H9 (cell line): ENCODE measurements around the gene TECPR2. TPM values are rescaled to one million over a fixed set of nuclear protein-coding genes. Genes with fewer than 3 reads are reported as not detected.
A peak's percentile ranks its signal among the peaks of the same experiment; 100 is the strongest.

Source experiments
- DNase-seq: peaks from one replicate; pipeline ENCODE4 v3.0.0-alpha.2; 2017
- H2AFZ ChIP-seq: one replicate; pipeline ENCODE4 v1.6.1; 2013; ENCODE audit warnings: mild to moderate bottlenecking, low read length, control low read depth, moderate library complexity
- H2AK5ac ChIP-seq: 2 replicates; pipeline ENCODE4 v1.6.1; 2013; ENCODE audit warnings: low read length, control low read depth, mixed read lengths; ENCODE audit not compliant: insufficient read length
- H2BK120ac ChIP-seq: one replicate; pipeline ENCODE4 v1.6.1; 2013; ENCODE audit warnings: low read depth, mild to moderate bottlenecking, low read length, control low read depth, inconsistent platforms; ENCODE audit not compliant: poor library complexity, severe bottlenecking
- H2BK12ac ChIP-seq: 2 replicates; pipeline ENCODE4 v1.6.1; 2013; ENCODE audit warnings: low read length, control low read depth, mixed read lengths, low read depth; ENCODE audit not compliant: insufficient read length
- H2BK15ac ChIP-seq: 2 replicates; pipeline ENCODE4 v1.6.1; 2013; ENCODE audit warnings: low read depth, low read length, control low read depth
- H2BK20ac ChIP-seq: one replicate; pipeline ENCODE4 v1.6.1; 2013; ENCODE audit warnings: low read depth, mild to moderate bottlenecking, low read length, control low read depth, inconsistent platforms; ENCODE audit not compliant: poor library complexity, severe bottlenecking
- H2BK5ac ChIP-seq: 2 replicates; pipeline ENCODE4 v1.6.1; 2013; ENCODE audit warnings: low read length, control low read depth, mixed read lengths; ENCODE audit not compliant: insufficient read length
- H3K14ac ChIP-seq: 2 replicates; pipeline ENCODE4 v1.6.1; 2013; ENCODE audit warnings: low read length, control low read depth; ENCODE audit not compliant: insufficient read depth
- H3K18ac ChIP-seq: 2 replicates; pipeline ENCODE4 v1.6.1; 2013; ENCODE audit warnings: low read depth, mild to moderate bottlenecking, mixed read lengths, low read length, control low read depth; ENCODE audit not compliant: insufficient read length
- H3K23ac ChIP-seq: 2 replicates; pipeline ENCODE4 v1.6.1; 2013; ENCODE audit warnings: low read length, control low read depth, mixed read lengths, low read depth; ENCODE audit not compliant: insufficient read length
- H3K23me2 ChIP-seq: 2 replicates; pipeline ENCODE4 v1.6.1; 2013; ENCODE audit warnings: low read depth, mild to moderate bottlenecking, mixed read lengths, low read length, control low read depth; ENCODE audit not compliant: insufficient read length, poor library complexity, severe bottlenecking
- H3K27ac ChIP-seq: 2 replicates; pipeline ENCODE4 v1.5.1; 2013; ENCODE audit warnings: low read length, control low read depth, mixed read lengths, low read depth; ENCODE audit not compliant: insufficient read length
- H3K27me3 ChIP-seq: 2 replicates; pipeline ENCODE4 v1.6.1; 2013; ENCODE audit warnings: low read length, control low read depth, inconsistent platforms; ENCODE audit not compliant: insufficient read depth
- H3K4ac ChIP-seq: 2 replicates; pipeline ENCODE4 v1.6.1; 2013; ENCODE audit warnings: low read depth, mild to moderate bottlenecking, control low read depth, inconsistent platforms, low read length, moderate library complexity
- H3K4me1 ChIP-seq: 2 replicates; pipeline ENCODE4 v1.6.1; 2013; ENCODE audit warnings: low read length, control low read depth, inconsistent platforms; ENCODE audit not compliant: insufficient read depth
- H3K4me2 ChIP-seq: 2 replicates; pipeline ENCODE4 v1.6.1; 2013; ENCODE audit warnings: low read length, control low read depth, mixed read lengths; ENCODE audit not compliant: insufficient read length, insufficient read depth
- H3K56ac ChIP-seq: 2 replicates; pipeline ENCODE4 v1.6.1; 2013; ENCODE audit warnings: low read depth, mild to moderate bottlenecking, mixed read lengths, low read length, control low read depth; ENCODE audit not compliant: insufficient read length
- H3K79me1 ChIP-seq: 2 replicates; pipeline ENCODE4 v1.6.1; 2013; ENCODE audit warnings: low read depth, mild to moderate bottlenecking, moderate library complexity, low read length, control low read depth, inconsistent platforms; ENCODE audit not compliant: insufficient read depth, poor library complexity, severe bottlenecking
- H3K79me2 ChIP-seq: 2 replicates; pipeline ENCODE4 v1.6.1; 2013; ENCODE audit warnings: low read length, control low read depth, inconsistent platforms; ENCODE audit not compliant: insufficient read depth
- H3K9ac ChIP-seq: 2 replicates; pipeline ENCODE4 v1.6.1; 2013; ENCODE audit warnings: low read length, control low read depth, mixed read lengths; ENCODE audit not compliant: insufficient read length; ENCODE audit errors: extremely low read depth
- H3K9me3 ChIP-seq: one replicate; pipeline ENCODE4 v1.6.1; 2013; ENCODE audit warnings: low read depth, low read length, inconsistent platforms; ENCODE audit not compliant: control insufficient read depth
- H3T11ph ChIP-seq: one replicate; pipeline ENCODE4 v1.6.1; 2013; ENCODE audit warnings: mild to moderate bottlenecking, low read length, control low read depth, inconsistent platforms
- H4K20me1 ChIP-seq: one replicate; pipeline ENCODE4 v1.6.1; 2013; ENCODE audit not compliant: control insufficient read depth, insufficient read length, insufficient read depth
- H4K5ac ChIP-seq: 2 replicates; pipeline ENCODE4 v1.6.1; 2013; ENCODE audit warnings: low read depth, mild to moderate bottlenecking, mixed read lengths, low read length, control low read depth; ENCODE audit not compliant: insufficient read length
- H4K8ac ChIP-seq: replicated peaks from 2 replicates; pipeline ENCODE4 v1.6.1; 2013; ENCODE audit warnings: low read length, control low read depth, mixed read lengths, low read depth; ENCODE audit not compliant: insufficient read length
- H4K91ac ChIP-seq: 2 replicates; pipeline ENCODE4 v1.6.1; 2013; ENCODE audit warnings: low read depth, mild to moderate bottlenecking, moderate library complexity, mixed read lengths, low read length, control low read depth; ENCODE audit not compliant: insufficient read length
- H3K27ac Mint-ChIP-seq, 3 experiments: 2 replicates in 2 of 3; 3 replicates in 1 of 3; pipeline ENCODE4 v1.8.0; 2020 to 2021; ENCODE audit warnings: mixed read lengths in 3 of 3, mild to moderate bottlenecking in 1 of 3, moderate library complexity in 1 of 3
- H3K27me3 Mint-ChIP-seq: 2 replicates; pipeline ENCODE4 v1.8.0; 2021; ENCODE audit warnings: low read depth, mild to moderate bottlenecking, moderate library complexity, mixed read lengths
- H3K36me3 Mint-ChIP-seq, 3 experiments: 2 replicates in 2 of 3; 3 replicates in 1 of 3; pipeline ENCODE4 v1.8.0; 2020 to 2021; ENCODE audit warnings: low read depth in 3 of 3, mixed read lengths in 3 of 3; ENCODE audit not compliant: insufficient read depth in 1 of 3
- H3K4me1 Mint-ChIP-seq, 2 experiments: 2 replicates each; pipeline ENCODE4 v1.8.0; 2020; ENCODE audit warnings: mixed read lengths in 2 of 2
- H3K4me3 Mint-ChIP-seq, 2 experiments: 2 replicates in 1 of 2; 3 replicates in 1 of 2; pipeline ENCODE4 v1.8.0; 2020 to 2021; ENCODE audit warnings: mild to moderate bottlenecking in 2 of 2, mixed read lengths in 2 of 2, moderate library complexity in 1 of 2
- H3K9me3 Mint-ChIP-seq, 2 experiments: 2 replicates in 1 of 2; 3 replicates in 1 of 2; pipeline ENCODE4 v1.8.0; 2020; ENCODE audit warnings: mild to moderate bottlenecking in 2 of 2, mixed read lengths in 2 of 2, moderate library complexity in 1 of 2
- CTCF ChIP-seq: fragments of 200-600 bp; sonication (generic); conservative IDR thresholded peaks from 3 replicates; pipeline ENCODE4 v1.8.0; 2021; ENCODE audit warnings: antibody characterized with exemption, mild to moderate bottlenecking
- WGBS: extraction: QIAGEN DNeasy Blood & Tissue Kit; methylation state at CpG from one replicate; pipeline ENCODE4 v1.1.7; 2013; ENCODE audit warnings: missing lambda C conversion rate, low lambda C conversion rate, mixed read lengths; ENCODE audit not compliant: insufficient read length; ENCODE audit errors: extremely low coverage; 5-methylcytosine and 5-hydroxymethylcytosine counted together
- total RNA-seq: library from RNA; stranded (reverse); gene quantifications from 2 replicates; pipeline ENCODE4 v1.2.1, GENCODE V29; 2021

The TECPR2 gene
- total RNA-seq, 1 experiment from 2014 or later: 15.4 TPM

- H4K91ac ChIP-seq: no peak overlapping the region
- H3K18ac ChIP-seq: no peak overlapping the region
- H3K36me3 Mint-ChIP-seq: peaks cover 0 to 18% (median 4%) of the 10 kb centered on the region in 3 experiments; a peak in 4 of 7 replicates
- no peak overlapping the region for H4K8ac ChIP-seq
- no peak overlapping the region for H2BK15ac ChIP-seq
- H4K5ac ChIP-seq: no peak overlapping the region
- H3K27me3 Mint-ChIP-seq: no peaks in the 10 kb centered on the region
- no peak overlapping the region for H3K4me2 ChIP-seq
- no peak overlapping the region for H3T11ph ChIP-seq
- H3K9me3 ChIP-seq: no peaks in the 10 kb centered on the region
- H2BK5ac ChIP-seq: no peak overlapping the region
- DNase-seq: no peak
- H3K9me3 Mint-ChIP-seq: no peaks in the 10 kb centered on the region
- H3K79me1 ChIP-seq: no peaks in the 10 kb centered on the region
- H3K27ac ChIP-seq: no peak overlapping the region
- no peak overlapping the region for H3K56ac ChIP-seq
- H2AFZ ChIP-seq: no peak overlapping the region
- no peaks in the 10 kb centered on the region for H3K27me3 ChIP-seq
- H3K4me1 Mint-ChIP-seq: no peaks in the 10 kb centered on the region
- no peak for TF ChIP-seq CTCF
- H3K4me3 Mint-ChIP-seq: no peak overlapping the region
- no peak overlapping the region for H2BK20ac ChIP-seq
- H3K23me2 ChIP-seq: no peaks in the 10 kb centered on the region
- no peaks in the 10 kb centered on the region; the same call in 1 of the 2 replicates for H3K79me2 ChIP-seq
- no peaks in the 10 kb centered on the region for H4K20me1 ChIP-seq
- H3K27ac Mint-ChIP-seq: peak overlapping the region in 1 of 3 experiments; percentile 35; a peak in 1 of 7 replicates
- no peaks in the 10 kb centered on the region for H3K4me1 ChIP-seq
- no peak overlapping the region for H2BK12ac ChIP-seq
- WGBS: no CpG with 5 or more reads among the region's 6 CpGs
- H3K23ac ChIP-seq: no peak overlapping the region
- H3K4ac ChIP-seq: no peak overlapping the region
- no peak overlapping the region for H3K14ac ChIP-seq
- H2BK120ac ChIP-seq: no peak overlapping the region
- no peak overlapping the region for H3K9ac ChIP-seq
- H2AK5ac ChIP-seq: no peak overlapping the region
Observed at GRCh38 chr14:102464846-102465341, 102.2 kb downstream of the TECPR2 start.
